SU-DHL-6 (cell line): ENCODE measurements around the gene USP43.

Experiments used
- EZH2phosphoT487 ChIP-seq: fragments of 200-600 bp; sonication (generic), shearing (Covaris generic); conservative IDR thresholded peaks from 2 replicates; pipeline ENCODE4 v1.6.1; 2018; ENCODE audit warnings: mild to moderate bottlenecking, antibody characterized with exemption, low read length, moderate library complexity, mixed read lengths
- TF ChIP-seq, protein P1 (sequence below): fragments of 200-600 bp; sonication (generic); IDR thresholded peaks from one replicate; pipeline ENCODE4 v1.5.1; 2017; ENCODE audit warnings: antibody characterized with exemption, mild to moderate bottlenecking, low read length, moderate library complexity; ENCODE audit not compliant: insufficient read depth, poor library complexity, severe bottlenecking

DNA sequence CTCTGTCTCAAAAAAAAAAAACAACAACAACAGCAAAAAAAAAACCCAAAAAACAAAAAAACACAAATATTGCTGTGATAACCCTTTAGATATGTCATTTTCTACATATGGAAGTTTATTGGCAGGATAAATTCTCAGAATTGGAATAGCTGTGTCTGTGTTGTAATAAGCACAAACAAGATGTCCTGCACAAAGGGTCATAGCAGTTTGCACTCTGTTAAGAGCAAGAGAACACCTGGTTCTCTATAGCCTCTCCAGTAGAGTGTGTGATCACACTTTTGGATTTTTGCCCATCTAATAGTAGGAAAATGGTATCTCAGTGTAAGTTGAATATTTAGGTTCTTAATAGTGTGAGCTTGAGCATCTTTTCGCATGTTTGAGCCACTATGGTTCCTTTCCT lies 60.4 kb downstream of the USP43 start:
- TF ChIP-seq, protein P1, sequence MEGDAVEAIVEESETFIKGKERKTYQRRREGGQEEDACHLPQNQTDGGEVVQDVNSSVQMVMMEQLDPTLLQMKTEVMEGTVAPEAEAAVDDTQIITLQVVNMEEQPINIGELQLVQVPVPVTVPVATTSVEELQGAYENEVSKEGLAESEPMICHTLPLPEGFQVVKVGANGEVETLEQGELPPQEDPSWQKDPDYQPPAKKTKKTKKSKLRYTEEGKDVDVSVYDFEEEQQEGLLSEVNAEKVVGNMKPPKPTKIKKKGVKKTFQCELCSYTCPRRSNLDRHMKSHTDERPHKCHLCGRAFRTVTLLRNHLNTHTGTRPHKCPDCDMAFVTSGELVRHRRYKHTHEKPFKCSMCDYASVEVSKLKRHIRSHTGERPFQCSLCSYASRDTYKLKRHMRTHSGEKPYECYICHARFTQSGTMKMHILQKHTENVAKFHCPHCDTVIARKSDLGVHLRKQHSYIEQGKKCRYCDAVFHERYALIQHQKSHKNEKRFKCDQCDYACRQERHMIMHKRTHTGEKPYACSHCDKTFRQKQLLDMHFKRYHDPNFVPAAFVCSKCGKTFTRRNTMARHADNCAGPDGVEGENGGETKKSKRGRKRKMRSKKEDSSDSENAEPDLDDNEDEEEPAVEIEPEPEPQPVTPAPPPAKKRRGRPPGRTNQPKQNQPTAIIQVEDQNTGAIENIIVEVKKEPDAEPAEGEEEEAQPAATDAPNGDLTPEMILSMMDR = no peak
- TF ChIP-seq EZH2phosphoT487 = no peak
